GM12878 (cell line): Measurements from ENCODE around the gene MAGEA2B.
"Not testable (repeated sequence)": the region's sequence is repeated elsewhere in the genome, so short reads cannot be mapped to it uniquely, and the experiment has no call there.

ENCODE experiments used
- CREB1 ChIP-seq: IDR thresholded peaks from 2 replicates; pipeline ENCODE4 v1.6.1; 2012; ENCODE audit warnings: low read depth, mild to moderate bottlenecking, inconsistent platforms
- EZH2 ChIP-seq: IDR thresholded peaks from 2 replicates; pipeline ENCODE4 v1.6.1; 2012; ENCODE audit warnings: low read depth, mild to moderate bottlenecking, control low read depth, inconsistent platforms, low read length, borderline replicate concordance; ENCODE audit not compliant: control insufficient read depth
- HCFC1 ChIP-seq: fragments of 150-350 bp; IDR thresholded peaks from 2 replicates; pipeline ENCODE4 v1.6.1; 2014; ENCODE audit warnings: low read length
- JUNB ChIP-seq: IDR thresholded peaks from 2 replicates; pipeline ENCODE4 v1.6.1; 2016; ENCODE audit warnings: antibody characterized with exemption, mild to moderate bottlenecking
- MYC ChIP-seq: IDR thresholded peaks from 2 replicates; pipeline ENCODE4 v1.6.1; 2011; ENCODE audit warnings: mild to moderate bottlenecking, low read length, moderate library complexity, inconsistent platforms; ENCODE audit not compliant: insufficient read depth, insufficient replicate concordance, insufficient read length, severe bottlenecking
- NR2C1 ChIP-seq: fragments of 450-650 bp; IDR thresholded peaks from 2 replicates; pipeline ENCODE4 v1.6.1; 2017; ENCODE audit warnings: antibody characterized with exemption, mild to moderate bottlenecking, moderate library complexity
- POLR2A ChIP-seq: IDR thresholded peaks from 2 replicates; pipeline ENCODE4 v1.6.1; 2011; ENCODE audit warnings: low read depth, mild to moderate bottlenecking, low read length
- RBBP5 ChIP-seq: fragments of 200-600 bp; sonication (generic); conservative IDR thresholded peaks from 2 replicates; pipeline ENCODE4 v1.6.1; 2016
- SRF ChIP-seq, 2 experiments: IDR thresholded peaks; 2 replicates each; pipeline ENCODE4 v1.6.1; 2011; ENCODE audit warnings: low read depth in 2 of 2, low read length in 2 of 2, mild to moderate bottlenecking in 1 of 2, moderate library complexity in 1 of 2
- ZZZ3 ChIP-seq: IDR thresholded peaks from 2 replicates; pipeline ENCODE4 v1.6.1; 2011; ENCODE audit warnings: low read depth; ENCODE audit not compliant: control insufficient read depth, insufficient read length
- TF ChIP-seq, protein P1 (sequence below), 3 experiments: IDR thresholded peaks in 2 of 3; conservative IDR thresholded peaks in 1 of 3; 2 replicates each; pipeline ENCODE4 v1.5.1; 2011; ENCODE audit warnings: low read depth in 3 of 3, low read length in 3 of 3, mild to moderate bottlenecking in 3 of 3, control low read depth in 2 of 3, moderate library complexity in 2 of 3, inconsistent platforms in 1 of 3, mixed read lengths in 1 of 3; ENCODE audit not compliant: control insufficient read depth in 2 of 3, insufficient read depth in 1 of 3; ENCODE audit errors: extremely low read depth in 1 of 3
- TF ChIP-seq, protein P2 (sequence below): IDR thresholded peaks from 2 replicates; pipeline ENCODE4 v1.6.1; 2011; ENCODE audit warnings: low read depth, mild to moderate bottlenecking, low read length, moderate library complexity, borderline replicate concordance; ENCODE audit errors: extremely low read depth

DNA sequence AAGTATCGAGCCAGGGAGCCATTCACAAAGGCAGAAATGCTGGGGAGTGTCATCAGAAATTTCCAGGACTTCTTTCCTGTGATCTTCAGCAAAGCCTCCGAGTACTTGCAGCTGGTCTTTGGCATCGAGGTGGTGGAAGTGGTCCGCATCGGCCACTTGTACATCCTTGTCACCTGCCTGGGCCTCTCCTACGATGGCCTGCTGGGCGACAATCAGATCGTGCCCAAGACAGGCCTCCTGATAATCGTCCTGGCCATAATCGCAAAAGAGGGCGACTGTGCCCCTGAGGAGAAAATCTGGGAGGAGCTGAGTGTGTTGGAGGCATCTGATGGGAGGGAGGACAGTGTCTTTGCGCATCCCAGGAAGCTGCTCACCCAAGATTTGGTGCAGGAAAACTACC is 22.1 kb downstream of the MAGEA2B start:
- TF ChIP-seq EZH2; RBBP5; NR2C1; ZZZ3; MYC; JUNB; HCFC1; POLR2A; CREB1; SRF (IDR thresholded peaks at IDR 0.05; ENCODE audit: low read depth in 2 of 2, low read length in 2 of 2): not testable (repeated sequence)
- TF ChIP-seq, protein P1, sequence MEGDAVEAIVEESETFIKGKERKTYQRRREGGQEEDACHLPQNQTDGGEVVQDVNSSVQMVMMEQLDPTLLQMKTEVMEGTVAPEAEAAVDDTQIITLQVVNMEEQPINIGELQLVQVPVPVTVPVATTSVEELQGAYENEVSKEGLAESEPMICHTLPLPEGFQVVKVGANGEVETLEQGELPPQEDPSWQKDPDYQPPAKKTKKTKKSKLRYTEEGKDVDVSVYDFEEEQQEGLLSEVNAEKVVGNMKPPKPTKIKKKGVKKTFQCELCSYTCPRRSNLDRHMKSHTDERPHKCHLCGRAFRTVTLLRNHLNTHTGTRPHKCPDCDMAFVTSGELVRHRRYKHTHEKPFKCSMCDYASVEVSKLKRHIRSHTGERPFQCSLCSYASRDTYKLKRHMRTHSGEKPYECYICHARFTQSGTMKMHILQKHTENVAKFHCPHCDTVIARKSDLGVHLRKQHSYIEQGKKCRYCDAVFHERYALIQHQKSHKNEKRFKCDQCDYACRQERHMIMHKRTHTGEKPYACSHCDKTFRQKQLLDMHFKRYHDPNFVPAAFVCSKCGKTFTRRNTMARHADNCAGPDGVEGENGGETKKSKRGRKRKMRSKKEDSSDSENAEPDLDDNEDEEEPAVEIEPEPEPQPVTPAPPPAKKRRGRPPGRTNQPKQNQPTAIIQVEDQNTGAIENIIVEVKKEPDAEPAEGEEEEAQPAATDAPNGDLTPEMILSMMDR (IDR thresholded peaks at IDR 0.05 in 2 of 3, conservative IDR thresholded peaks at IDR 0.05 in 1 of 3; ENCODE audit: control insufficient read depth in 2 of 3, extremely low read depth in 1 of 3, insufficient read depth in 1 of 3, low read depth in 3 of 3, low read length in 3 of 3): not testable (repeated sequence)
- TF ChIP-seq, protein P2, sequence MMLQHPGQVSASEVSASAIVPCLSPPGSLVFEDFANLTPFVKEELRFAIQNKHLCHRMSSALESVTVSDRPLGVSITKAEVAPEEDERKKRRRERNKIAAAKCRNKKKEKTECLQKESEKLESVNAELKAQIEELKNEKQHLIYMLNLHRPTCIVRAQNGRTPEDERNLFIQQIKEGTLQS: not testable (repeated sequence)
